Measurements from ENCODE around the gene TMEM247.

TMEM247 gene

DNA sequence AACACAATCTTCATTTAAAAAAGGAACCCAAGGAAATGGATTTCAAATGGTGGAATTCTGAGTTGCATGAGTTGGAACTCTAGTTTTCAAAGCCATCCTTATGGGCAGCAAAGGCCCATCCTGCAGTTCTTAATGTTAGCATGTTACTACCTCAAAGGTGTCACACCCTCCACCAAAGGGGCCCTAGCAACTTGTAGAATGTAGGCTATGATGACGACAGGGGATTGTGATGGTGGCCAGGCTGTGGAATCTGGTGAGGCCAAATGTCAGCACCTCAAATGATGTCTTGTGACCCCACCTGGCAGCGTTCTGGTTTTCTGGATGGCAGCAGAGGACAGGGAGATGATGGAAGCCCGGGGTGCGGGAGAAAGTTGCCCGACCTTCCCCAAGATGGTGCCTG lies at the start of gene TMEM247:
Gene TMEM247, plus strand, starts transcription at position 301 of the 400 bp plus-strand sequence.
- DNase-seq: no peak

DNA sequence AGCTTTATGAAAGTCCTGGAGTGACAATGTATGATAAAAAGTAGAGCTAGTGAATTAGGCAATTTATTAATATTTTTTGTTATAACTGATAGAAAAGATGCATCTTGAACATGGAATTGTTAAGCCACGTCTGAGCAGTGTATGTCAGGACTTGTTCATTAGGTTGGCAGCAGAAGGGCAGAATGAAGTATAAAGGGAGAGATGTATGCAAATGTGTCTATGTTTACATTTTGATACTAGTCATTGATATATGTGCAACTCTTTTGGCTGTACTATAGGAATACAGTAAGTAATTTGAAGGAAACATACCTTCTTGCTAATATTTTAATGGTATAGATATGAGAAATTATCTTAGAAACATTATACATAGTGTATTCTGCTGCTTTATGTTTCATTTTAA lies 49.0 kb upstream of the TMEM247 start:
- DNase-seq: no peak

DNA sequence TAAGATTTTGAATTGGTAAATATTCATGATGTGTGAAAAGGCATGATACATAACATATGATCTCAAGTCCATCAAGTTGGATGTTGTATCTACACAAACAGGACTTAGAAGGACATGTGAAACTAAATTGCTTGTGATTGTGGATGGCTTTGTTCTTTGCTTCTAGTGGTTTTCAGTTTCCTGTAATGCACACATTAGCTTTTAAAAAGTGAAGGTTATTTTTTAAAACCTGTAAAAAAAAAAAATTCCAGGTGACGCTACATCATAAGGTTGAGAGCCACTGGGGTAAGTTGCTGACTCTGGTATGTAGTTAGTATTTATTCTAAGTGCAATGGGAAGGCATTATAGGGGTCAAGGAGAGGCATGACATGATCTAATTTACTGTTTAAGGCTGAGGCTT lies 48.4 kb upstream of the TMEM247 start:
- DNase-seq: no peak

DNA sequence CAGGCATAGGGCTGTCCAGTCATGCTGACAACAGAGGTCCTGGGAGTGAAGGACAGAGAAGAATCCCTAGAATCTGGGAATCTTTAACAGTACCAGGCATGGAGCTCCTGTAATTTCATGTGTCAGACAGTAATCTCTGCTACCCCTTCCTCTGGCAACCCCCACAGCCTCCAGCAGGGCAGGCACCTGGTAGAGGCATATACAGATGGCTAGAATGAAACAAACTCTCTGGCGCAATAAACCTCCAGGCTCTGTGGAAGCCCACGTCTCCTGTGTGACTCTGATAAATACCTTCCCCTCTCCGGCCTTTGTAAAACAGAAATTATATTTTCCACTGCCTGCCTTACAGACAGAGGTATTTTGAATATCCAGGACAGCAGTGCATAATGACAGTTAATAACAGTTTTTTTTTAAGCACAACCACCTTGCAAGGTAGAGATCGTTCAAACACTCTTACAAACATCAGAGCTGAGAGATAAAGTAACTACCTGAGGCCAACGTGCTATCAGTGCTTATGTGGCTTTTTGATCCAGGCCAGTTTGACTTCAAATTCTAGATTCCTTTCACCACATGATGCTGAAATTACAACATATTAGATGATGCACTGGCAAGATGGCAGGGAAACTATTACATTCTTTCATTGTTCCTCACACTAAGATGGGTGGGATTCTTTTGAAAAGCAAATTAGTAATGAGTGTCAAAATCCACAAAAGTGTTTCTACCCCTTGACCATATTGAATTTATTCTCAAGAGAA lies 47.7 kb upstream of the TMEM247 start:
- DNase-seq: no peak

DNA sequence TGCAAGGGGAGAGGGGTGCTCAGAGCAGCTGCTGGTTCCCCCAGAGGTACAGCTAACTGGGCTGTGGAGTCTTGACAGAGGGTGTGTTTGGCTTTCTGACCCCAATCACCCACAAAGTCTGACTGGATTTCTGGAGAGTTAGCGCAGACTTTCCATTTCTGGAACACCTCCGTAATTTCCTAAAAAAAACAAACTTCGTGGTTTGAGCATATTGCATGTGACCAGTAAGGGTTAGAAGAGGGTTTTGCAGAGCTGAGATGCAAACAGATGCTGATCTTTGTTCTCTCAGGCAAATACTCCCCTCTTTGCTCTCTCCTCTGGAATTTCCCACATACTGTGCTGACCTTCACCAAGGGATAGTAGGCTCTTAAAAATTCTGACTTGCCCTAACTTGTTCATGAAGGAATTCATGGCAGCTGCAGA lies 44.5 kb upstream of the TMEM247 start:
- DNase-seq: no peak

DNA sequence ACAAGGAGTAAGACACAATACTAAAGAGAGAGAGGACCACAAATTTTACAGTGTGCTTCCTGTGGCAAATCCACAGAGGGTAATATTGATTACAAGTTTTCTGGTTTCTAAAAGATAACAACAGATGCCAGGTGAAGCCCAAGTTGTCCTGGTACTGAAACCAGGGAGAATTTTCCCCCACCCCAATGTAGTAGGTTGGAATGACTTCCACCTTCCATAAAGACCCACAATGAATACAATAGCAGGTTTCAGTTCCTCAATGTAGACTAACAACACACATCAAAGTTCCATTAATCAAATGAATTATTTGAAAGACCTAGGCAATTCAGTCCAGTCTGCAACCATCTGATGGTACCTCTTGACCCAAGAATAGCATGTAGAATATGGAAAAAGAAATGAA lies 44.0 kb upstream of the TMEM247 start:
- no peak for DNase-seq

DNA sequence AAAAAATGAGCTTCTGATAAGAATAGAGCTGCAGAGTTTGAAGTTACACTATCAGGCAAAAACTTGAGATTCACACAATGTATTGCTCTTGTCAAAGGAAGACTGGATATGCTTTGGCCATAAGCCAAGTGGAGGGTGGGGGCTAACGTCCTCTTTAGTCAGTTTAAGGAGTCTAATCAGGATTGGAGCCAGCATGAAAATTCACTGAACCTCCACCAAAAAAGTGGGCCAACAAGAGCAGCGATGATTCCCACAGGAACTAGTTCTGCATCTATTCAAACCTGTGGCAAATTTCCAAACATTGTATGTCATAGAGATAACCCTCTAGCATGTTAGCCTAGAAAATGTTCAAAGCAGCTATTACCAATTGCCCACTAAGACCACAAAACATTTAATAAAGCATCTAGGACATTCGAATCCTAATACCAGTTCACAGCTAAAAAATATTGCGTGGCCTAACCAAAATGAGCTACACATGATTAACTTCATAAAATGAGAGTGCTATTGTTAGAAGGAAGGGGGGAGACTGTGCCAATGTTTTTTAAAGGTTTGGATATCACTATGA lies 43.5 kb upstream of the TMEM247 start:
- no peak for DNase-seq

DNA sequence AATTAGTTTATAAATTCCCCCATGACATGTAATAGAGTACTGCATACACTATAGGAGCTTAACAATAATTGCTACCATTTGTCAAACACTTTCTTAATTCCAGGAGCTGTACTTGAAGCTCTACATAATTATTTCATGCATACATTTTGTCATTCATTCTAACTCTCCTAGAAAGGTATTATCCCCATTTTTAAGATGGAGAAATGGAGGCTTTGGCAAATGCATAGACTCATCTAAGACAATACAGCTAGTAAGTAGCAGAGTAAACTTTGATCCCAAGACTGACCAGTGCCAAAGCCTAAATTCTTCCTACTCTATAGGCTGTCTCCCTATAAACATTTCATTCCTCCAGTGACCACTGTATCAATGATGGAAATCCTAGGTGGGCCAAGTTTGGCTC lies 42.6 kb upstream of the TMEM247 start:
- no peak for DNase-seq

DNA sequence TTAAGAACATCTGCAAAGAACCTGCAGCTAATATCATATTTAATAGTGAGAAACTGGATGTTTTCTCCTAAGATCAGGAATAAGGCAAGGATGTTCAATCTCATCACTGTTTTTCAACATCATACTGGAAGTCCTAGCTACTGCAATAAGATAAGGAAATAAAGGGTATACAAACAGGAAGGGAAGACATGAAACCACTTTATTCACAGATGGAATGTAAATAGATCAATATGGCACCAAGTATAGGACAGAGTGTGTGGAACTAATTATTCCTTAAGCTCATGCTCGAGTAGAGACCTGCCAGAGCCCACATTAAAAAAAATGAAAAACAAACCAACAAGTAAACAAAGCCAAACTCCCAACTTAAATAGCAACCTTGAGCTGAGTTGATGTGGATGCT lies 41.3 kb upstream of the TMEM247 start:
- no peak for DNase-seq

DNA sequence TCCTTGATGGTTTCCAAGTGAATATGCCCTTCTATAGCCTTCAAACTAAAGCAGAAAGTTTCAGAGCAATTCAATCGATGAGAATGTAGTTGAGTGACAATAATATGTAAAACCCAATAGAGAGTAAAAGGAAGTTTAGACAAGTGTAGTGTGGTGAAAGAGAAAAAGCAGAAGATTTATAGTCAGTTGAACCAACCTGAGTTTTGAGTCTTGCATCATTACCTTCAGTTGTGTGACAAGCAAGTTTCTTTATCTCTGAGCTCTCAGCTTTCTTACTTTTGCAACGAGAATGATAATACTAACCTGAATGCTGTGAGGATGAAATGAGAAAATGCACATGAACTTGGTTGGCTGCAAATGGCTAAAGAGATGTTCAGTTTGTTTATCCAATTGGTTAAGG lies 40.6 kb upstream of the TMEM247 start:
- DNase-seq: no peak

DNA sequence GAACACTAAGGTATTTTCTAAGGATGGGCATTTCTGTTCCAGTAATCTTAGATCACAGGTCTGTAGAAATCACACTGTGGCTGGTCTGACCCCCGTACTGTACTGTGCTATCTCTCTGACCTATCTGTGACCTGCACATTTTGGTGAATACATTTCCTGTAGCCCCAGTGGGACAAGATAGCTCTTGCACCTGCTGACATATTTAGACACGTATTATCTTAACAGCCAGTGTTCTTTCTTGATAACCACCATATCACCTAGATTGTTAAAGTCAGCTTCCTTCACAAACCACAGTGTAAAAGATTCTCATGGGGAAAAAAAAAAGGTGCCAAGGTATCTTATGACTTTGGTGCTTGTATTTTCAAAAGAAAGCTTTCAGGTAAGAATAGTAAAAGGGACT lies 39.8 kb upstream of the TMEM247 start:
- no peak for DNase-seq

DNA sequence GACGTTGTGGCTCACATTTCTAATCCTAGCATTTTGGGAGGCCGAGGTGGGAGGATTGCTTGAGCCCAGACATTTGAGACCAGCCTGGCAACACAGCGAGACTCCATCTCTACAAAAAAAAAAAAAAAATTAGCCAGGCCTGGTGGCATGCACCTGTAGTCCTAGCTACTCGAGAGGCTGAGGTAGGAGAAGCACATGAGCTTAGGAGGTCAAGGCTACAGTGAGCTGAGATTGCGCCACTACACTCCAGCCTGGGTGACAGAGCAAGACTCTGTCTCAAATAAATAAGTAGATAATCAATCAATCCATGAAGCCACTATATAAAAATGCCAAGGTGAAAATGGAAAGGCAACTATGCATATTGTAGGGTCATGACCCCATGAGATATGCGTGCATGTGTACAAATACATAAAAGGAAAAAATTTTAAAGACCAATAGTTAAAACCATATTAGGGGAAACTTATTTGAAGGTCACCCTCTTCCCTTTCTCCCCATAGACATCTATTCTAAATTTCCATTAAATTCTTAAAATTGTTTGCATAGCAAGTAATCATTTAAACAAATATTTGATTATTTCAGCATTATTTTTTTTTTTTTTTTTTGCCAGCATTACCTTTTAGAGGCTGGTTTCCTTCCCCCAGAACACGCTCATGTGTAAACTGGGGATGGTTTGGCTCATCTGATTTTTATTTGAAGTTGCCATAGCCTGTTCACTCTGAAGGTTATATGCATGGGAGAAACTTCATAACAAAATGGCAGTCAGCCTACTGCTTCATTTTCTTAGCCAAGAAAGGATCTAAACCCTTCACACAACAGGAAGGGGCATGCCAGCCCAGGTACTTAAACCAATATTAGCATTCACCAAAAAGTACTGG lies 37.3 kb upstream of the TMEM247 start:
- no peak for DNase-seq

DNA sequence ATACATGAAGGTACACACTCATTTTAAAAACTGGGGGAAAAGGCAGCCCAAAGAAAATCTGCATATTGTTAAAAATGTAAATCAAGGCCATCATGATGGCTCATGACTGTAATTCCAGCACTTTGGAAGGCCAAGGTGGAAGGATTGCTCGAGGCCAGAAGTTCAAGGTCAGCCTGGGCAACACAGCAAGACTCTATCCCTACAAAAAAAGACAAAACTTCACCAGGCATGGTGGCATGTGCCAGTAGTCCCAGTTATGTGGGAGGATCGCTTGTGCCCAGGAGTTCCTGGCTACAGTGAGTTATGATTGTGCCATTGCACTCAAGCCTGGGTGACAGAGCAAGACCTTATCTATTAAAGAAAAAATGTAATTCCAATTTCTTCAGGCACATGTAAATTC lies 34.6 kb upstream of the TMEM247 start:
- DNase-seq: no peak

DNA sequence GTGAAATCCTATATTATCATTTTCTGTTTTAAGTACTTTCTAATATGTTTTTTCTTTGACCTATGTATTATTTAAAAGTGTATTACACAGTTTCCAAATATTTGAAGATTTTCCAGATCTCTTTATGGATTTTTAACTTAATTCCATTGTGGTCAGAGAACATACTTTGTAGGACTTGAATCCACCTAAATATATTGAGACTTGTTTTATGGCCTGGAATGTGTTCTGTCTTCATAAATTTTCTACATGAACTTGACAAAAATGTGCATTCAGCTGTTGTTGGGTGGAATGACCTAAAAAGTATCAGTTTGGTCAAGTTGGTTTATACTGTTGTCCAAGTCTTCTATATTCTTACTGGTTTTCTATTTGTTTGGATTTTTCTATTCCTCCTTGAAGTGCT lies 33.8 kb upstream of the TMEM247 start:
- DNase-seq: no peak

DNA sequence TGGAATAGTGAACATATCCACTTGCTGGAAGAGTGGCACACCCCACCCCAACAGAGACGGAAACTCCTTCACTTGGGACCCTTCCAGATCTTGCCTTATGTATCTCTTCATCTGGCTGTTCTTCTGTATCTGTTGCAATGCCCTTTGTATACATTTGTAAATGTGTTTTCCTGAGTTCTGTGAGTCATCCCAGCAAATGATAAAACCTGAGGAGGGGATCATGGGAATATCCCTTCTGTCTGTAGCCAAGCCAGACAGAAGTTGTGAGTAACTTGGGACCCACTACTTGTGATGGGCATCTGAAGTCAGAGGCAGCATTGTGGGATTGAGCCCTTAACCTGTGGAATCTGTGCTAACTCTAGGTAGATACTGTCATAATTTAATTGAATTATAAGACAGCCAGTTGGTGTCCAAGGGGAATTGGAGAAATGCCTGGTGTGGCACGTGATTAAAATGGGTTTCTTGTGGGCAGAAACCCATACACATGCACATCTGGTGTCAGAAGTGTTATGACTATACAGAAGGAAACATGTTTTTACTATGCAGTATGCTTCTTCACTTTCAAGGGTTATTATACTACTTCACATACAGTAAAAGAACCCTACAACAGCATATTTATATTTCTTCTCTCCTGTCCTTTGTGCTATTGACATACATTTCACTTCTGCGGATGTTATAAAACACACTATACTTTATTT lies 32.3 kb upstream of the TMEM247 start:
- no peak for DNase-seq

DNA sequence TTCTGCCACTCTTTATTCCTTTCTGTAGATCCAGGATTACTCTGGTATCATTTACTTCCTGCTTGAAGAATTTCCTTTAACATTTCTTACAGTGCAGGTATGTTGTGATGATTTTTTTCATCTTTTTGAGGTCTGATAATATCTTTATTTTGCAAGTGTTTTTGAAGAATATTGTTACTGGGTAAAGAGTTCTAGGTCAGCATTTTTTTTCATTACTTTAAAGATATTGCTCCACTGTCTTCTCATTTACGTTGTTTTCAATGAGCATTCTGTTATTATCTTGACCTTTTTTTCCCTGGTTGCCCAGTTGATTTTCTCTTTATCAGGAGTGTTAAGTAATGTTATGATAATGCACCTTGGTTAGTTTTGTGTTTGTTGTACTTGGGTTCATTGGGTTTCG lies 31.7 kb upstream of the TMEM247 start:
- DNase-seq: no peak

DNA sequence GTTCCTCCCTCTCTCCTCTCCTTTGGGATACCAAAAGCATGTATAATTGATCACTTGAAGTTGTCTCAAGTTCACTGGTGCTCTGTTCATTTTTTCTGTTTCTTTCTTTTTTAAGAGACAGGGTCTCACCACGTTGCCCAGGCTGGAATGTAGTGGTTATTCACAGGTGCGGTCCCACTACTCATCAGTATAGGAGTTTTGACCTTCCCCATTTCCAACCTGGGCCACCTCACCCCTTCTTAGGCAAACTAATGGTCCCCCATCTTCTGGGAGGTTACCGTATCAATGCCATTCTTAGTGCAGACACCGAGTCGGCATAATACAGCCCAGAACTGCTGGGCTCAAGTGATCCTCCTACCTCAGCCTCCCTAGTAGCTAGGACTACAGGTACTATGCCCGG lies 31.3 kb upstream of the TMEM247 start:
- no peak for DNase-seq

DNA sequence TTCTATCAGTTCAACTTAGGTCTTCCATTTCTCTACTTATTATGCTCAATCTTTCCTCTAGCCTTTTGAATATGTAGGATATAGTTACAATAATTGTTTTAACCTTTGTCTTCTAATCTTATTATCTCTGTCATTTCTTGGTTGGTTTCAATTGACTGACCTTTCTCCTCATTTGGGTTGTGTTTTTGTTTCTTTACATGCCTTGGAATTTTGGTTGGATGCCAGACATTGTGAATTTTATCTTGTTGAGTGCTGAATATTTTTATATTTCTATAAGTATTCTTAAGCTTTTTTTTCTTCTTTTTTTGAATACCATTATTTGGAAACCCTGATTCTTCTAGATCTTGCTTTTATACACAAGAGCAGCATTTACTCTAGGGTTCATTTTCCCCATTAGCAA lies 30.7 kb upstream of the TMEM247 start:
- no peak for DNase-seq

DNA sequence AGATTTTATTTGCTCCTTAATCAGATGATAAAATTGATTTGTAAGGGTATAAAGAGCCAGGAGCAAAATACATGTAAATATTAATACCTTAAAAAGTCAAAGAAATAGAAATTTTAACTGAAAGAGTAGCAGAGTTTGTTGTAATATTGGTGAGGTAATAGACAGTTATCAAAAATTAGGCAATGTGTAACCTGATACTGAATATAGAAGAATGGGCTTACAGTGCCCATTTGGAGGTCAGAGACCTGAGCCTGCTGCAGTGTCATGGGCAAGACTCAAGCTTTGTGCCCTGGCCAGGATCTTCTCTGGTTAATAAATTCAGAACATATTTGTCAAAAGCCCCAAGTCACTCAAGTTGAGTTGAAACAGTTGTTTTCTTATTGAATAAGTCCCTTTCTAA lies 29.7 kb upstream of the TMEM247 start:
- DNase-seq: no peak

DNA sequence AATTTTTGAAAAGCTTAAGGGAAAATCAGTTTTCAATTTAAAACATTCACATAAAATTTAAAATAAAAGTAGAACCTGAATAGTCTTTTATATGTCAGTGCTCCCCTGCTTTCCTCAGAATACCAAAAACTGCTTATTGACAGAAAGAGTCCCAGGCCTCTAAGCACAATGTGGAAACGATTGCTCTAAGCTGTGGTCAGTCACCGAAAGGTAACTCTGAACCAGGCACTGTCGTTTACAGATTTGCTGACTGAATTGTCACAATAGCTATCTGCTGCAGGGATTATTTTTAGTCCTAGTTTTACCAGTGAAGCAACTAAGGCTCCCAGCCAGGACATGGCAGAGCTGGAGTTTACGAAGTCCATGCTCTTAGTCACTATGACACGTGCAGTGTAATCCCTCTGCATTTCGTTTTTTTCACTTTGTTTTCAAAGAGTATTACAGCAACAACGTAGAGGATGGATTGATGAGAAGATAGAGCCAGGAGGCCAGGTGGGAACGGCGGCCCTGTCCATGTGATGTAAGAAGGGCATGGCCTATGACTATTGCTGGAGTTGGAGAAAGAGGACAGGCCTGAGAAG lies 28.1 kb upstream of the TMEM247 start:
- no peak for DNase-seq

DNA sequence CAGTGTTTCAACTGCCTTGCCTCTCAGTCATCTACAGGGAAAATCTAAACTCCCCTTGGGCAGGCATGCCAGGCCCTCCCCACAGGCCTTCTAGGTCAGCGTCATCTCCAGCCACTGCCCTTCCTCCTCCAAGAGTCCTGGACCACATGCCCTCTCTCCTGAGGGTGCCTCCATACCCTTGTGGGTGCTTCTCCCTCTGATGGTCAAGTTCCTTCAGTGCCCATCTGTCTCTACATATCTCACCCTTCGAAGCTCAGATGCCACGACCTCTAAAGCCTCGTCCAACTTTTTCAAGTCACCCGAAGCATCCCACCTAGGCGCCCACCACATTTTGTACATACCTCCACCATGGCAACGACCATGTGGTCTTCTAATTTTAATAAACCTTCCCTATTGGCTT lies 22.6 kb upstream of the TMEM247 start:
- no peak for DNase-seq

DNA sequence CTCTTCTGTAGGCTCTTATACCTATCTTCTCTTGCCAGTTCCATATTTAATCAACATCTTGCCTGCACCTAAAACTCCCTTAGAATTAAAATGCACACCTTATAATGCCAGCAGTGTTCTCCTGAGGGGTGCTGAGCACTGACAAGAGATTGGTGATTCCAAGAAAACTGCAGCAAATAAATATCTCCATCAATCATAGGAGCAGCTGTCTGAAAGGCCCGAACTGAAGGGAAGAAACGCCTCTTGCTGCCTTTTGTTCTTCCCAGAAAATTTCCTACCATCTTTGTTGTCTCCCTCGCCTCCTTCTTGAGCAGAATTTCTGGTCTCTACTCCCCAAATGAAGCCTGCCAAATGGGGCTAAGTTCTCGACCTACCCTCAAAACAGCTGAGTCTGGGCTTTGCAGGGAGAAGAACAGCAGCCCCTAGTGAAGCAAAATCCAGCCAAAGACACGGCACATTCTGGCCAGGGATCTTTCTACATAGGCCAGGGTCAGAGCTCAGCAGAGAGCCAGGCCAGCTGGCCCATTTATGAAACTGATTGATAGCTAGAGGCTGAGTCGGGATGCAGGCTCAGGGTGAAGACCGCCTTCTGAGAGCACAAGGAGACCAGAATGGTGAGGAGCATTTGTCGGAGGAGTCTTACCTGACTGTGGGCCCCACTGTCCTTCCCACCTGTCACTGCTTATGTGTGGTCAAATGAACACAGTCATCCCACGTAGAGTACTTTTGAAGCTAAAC lies 20.4 kb upstream of the TMEM247 start:
- DNase-seq: no peak
